Skeletal muscle cell (primary cell): ENCODE data around the gene MNS1.
"Not testable (repeated sequence)": the region's sequence is repeated elsewhere in the genome, so short reads cannot be mapped to it uniquely, and the experiment has no call there.

ENCODE experiments used
- DNase-seq: peaks from one replicate; pipeline ENCODE4 v3.0.0-alpha.2; 2010; ENCODE audit warnings: low read depth
- H3K4me3 ChIP-seq: 2 replicates; pipeline ENCODE4 v1.5.1; 2011; ENCODE audit warnings: low read depth, mild to moderate bottlenecking, control low read depth, low read length, moderate library complexity

MNS1 gene, protein sequence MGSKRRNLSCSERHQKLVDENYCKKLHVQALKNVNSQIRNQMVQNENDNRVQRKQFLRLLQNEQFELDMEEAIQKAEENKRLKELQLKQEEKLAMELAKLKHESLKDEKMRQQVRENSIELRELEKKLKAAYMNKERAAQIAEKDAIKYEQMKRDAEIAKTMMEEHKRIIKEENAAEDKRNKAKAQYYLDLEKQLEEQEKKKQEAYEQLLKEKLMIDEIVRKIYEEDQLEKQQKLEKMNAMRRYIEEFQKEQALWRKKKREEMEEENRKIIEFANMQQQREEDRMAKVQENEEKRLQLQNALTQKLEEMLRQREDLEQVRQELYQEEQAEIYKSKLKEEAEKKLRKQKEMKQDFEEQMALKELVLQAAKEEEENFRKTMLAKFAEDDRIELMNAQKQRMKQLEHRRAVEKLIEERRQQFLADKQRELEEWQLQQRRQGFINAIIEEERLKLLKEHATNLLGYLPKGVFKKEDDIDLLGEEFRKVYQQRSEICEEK

DNA sequence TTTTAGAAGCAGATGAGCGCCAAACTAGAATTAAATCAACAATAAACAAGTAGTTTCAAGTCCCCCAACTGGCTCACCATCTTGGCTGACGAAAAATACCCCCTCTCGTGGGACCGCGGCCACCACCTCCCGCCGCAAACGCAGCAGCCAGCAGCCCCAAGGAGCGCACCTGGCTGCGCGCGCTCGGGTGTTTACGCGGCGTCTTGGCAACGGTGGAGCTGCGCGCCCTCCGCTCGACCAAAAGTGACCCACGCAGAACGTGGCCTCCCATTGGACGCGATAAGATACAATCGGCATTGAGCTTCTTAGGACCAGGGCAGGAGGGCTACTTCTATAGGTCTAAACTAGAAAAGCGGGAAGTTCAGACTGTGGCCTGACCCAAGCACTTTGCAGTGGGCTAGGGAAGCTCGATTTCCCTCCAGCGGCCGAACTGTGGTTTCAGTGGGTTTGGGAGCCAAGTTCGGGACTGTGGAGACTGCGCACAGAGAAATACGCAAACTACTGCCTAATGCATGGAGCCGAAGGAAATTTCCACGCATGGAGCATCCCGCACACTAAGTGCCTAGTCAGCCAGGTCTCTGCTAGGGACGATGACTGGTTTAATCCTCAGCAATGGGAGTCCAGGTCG lies at the start of gene MNS1:
TSS of gene MNS1 (minus strand) at position 245 of the 628 bp plus-strand sequence. CDS start at position 80, 165 bp downstream.
- H3K4me3 ChIP-seq = peak within 1 kb of the TSS; percentile 72
- peak; percentile 84 for DNase-seq

DNA sequence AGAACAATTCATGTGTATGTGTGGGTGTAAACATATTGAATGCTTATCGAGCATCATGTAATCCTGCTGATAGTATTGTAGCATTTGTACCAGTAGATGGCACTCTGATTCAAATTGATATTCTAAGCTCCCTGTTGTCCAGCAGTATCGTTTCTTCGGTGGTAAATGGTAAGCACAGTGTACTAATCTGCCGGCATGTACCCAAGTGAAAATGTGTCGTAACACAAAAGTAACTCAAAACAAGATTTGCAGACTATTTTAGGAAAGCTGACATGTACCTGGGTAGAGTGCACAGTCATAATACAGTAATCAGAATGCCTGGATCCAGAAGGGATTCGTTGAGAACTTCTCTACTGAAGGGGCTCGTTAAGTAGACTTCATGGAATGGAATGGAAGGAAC lies 31.7 kb upstream of the MNS1 start:
- no peak overlapping the region for H3K4me3 ChIP-seq
- DNase-seq = peak; percentile 26

DNA sequence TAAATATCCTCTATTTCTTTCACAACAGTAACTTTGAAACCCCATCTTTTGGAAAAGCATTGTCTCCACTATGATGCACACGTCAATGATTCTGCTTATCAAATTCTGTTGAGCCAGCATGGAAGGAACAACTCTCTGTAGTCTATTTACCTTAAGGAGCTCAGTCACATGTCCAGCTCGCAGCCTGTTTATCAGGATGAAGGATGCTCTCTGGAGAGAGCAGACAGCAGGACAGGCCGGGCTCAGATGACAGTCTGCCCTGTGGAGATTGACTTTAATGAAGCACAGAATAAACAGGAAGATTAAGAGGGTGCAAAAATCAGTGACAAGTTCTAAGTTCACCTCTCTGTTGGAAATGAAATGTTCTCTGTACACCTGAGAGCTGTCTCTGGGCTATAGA lies 30.6 kb upstream of the MNS1 start:
- no peak for DNase-seq
- no peak overlapping the region for H3K4me3 ChIP-seq

DNA sequence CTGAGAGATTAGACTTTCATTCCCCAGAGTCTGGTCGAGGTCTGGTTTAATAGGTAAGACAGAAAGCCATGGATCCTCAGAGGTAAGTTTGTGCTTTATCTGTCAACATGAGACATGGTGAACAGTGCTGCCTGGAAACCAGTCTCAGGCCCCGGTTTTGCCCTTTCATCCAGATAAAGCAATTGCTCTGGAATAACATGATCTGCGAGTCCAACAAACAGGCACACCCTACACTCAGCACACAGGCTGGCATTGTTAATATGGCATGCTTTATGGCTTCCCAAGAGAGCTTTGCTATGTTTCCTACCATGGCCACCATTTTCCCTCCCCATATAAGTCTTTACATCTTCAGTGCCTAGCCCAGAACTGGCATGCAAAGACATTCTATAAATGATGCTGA lies 30.1 kb upstream of the MNS1 start:
- DNase-seq = no peak
- H3K4me3 ChIP-seq = no peak overlapping the region

DNA sequence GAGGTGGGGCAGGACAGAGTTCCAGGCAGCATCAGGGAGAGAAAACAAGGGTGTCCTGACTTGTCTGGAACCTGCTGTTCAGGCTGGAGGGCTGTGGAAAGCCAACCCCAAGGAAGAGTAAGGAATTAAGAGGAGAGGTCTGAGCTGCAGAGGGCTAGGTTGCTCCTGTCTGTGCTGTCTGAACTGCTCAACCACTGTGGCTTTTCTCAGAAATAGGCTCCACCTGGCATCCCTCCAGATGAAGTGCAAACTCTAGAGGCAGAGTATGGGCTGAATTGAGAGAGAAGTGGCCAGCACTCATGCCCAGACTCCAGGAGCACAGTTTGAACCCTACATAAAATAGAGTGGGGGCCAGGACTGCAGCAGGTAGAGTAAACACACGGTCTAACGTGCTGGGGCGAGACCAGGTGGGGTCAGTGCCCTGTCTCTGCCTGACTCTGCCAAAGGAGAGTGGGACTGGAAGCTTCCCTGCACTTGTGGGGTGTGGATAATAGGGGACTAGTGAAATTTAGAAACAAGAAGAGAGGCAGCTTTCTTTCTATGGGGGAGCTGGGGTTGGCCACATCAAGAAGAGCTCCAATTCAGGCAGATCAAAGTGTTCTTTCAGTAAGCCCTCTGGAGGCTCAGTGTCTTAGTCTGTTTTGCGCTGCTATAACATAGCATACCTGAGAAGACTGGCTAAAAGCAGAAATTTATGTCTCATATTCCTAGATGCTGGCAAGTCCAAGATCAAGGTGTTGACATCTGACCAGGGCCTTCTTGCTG lies 28.0 kb upstream of the MNS1 start:
- DNase-seq = no peak
- no peak overlapping the region for H3K4me3 ChIP-seq

DNA sequence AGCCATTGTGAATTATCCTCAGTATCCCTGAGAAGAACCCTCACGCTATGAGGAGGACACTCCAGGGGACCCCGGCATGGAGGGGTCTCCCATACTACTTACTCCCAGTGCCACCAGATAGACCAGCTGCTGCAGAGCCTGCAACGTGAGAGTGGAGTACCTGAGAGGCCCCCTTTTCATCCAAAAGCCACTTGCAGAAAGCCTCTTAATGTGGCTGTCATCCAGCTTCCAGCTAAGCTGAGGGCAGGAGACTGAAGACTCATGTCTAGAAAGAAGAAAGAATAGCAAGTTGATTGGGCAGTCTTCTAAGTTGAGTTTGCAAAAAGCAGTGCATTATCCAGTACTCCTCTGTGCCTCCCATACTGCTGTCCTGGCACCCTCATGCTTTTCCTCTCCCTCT lies 27.3 kb upstream of the MNS1 start:
- DNase-seq = no peak
- no peak overlapping the region for H3K4me3 ChIP-seq

DNA sequence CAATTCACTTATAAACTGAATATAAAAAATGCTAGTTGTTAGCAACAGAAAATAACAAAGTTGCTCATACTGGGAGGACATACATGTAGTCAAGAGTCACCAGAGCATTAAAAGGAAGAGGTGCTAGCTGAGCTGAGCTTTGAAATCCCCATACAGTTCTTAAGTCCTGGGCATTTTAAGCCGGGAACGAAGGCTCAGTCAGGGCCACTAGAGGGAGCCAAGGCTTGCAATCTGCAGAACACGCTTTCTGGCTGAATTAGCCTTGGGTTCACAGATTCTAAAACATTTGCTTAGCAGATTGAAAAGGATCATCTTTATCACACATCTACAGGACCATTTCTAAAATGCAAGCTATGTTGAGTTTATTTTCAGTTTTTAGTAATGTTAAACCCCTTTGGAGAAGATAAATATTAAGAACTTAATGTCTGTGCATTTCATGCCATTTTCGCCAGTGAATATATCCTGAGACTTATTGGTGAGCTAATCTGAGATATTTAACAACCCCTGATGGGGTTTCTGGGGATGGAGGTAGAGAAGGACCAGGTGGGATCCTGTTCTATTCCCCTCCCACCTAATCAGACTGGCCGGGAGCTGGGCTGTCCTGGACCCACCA lies 26.3 kb upstream of the MNS1 start:
- peak; percentile 40 for DNase-seq
- H3K4me3 ChIP-seq = no peak overlapping the region

DNA sequence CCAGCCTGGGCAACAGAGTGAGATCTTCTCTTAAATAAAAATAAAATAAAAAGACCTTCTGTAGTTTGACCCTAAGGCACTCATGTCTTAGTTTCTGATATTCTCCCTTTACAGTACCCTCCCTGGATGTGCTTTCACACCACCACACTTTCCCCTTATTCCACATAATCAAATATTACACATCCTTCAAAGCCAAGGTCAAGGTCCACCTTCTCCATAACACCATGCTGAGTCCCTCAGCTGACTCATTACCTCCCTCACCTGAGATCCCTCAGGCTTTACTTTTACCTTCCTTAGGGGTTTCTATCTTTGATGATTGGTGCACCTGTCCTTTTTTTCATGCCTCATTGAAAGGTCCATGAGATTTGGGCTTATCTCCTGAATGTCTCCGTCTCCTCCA lies 25.5 kb upstream of the MNS1 start:
- H3K4me3 ChIP-seq = no peak overlapping the region
- DNase-seq = no peak

DNA sequence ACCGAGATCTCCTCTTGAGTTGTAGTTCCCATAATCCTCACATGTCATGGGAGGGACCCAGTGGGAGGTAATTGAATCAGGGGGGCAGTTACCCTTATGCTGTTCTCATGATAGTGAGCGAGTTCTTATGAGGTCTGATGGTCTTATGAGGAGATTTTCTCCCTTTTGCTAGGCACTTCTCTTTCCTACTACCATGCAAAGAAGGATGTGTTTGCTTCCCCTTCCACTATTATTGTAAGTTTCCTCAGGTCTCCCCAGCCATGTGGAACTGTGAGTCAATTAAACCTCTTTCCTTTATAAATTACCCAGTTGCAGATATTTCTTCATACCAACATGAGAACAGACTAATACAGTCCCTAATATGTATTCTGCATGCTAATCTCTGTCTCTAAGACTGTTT lies 21.3 kb upstream of the MNS1 start:
- H3K4me3 ChIP-seq, DNase-seq: not testable (repeated sequence)

DNA sequence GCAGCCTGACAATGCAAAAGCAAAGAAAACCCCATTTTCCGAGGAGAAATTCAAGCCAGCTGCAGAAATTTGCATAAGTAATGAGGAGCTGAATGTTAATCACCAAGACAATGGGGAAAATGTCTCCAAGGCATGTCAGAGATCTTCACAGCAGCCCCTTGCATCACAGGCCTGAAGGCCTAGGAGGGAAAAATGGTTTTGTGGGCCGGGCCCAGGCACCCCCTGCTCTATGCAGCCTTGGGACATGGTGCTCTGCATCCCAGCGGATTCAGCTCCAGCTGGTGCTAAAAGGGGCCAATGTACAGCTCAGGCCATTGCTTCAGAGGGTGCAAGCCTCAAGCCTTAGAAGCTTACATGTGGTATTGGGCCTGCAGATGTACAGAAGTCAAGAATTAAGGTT lies 20.5 kb upstream of the MNS1 start:
- not testable (repeated sequence) for DNase-seq, H3K4me3 ChIP-seq

DNA sequence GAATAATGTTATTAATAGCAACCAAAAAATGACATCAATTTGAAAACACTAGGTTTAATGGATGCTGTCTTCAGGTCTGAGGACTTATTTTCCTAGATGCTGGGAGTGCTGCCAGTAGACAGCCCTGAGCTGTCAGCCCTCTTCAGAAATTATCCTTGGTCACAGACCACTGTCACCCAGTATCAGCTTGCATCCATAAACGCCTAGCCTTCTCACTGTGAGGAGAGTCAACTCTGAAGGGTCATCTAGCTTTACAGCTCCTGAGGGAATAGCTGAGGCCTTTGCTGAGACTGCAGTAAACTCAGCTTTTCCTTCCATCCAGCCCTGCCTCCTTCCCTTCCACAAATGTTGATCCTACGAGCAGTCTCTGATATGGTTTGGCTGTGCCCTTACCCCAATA lies 19.4 kb upstream of the MNS1 start:
- no peak for DNase-seq
- H3K4me3 ChIP-seq = no peak overlapping the region

DNA sequence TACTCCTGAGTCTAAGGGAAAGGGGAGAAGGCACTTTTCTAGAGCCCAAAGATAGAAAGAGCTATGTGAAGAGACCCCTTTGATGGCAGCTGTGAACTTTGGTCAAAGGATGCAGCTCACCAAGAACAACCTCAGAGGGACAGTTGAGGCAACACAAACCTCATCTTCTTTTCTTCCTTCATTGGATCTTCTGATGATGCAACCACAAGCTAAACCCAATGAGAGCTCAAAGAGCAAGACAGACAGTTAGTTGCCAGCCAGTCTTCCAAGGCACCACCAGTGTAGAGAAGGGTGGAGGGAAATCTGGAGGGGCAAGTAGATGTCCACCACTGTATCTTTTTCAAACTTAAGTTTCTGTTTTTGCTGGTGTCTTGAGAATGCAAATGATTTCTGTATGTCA lies 10.4 kb upstream of the MNS1 start:
- DNase-seq = no peak
- H3K4me3 ChIP-seq = no peak overlapping the region

DNA sequence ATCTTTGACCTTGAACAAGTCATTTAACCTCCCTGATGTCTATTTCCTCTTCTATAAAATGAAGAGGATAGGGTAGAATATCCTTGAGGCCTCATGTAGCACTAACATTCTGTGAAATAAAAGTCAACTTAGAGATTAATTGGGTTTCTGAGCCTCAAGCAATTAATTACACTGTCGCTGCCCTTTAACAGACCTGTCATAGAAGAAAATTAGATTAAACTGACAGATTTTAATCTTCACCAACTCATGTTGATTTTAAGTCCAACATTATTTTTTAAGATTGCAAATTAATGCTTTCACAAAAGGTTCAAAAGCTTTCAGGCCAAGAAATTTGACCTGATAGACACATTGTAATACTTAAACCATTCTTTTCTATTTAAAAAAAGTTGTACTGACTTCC lies 8.1 kb upstream of the MNS1 start:
- no peak for DNase-seq

DNA sequence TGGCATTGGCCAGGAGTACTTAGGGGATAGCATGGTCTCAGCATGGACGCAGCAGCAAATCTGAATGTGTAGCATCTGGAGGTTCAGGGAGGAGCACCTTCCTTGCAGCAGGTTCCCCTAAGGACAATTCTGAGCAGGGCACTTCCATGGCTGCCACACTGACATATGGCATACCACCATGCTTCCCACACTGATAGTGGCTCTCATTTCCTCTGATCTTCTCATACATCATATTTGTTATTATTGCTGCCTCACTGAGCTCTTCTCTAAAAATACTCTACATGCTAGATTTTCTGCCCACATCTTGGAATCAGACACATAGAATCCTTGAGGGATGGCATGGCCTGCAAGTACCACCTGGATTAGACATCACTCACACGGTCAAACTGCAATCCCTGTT lies 7.3 kb upstream of the MNS1 start:
- H3K4me3 ChIP-seq = no peak overlapping the region
- DNase-seq = no peak

More for the DNA sequence above, 8.1 kb upstream of the MNS1 start:
- no peak overlapping the region for H3K4me3 ChIP-seq

DNA sequence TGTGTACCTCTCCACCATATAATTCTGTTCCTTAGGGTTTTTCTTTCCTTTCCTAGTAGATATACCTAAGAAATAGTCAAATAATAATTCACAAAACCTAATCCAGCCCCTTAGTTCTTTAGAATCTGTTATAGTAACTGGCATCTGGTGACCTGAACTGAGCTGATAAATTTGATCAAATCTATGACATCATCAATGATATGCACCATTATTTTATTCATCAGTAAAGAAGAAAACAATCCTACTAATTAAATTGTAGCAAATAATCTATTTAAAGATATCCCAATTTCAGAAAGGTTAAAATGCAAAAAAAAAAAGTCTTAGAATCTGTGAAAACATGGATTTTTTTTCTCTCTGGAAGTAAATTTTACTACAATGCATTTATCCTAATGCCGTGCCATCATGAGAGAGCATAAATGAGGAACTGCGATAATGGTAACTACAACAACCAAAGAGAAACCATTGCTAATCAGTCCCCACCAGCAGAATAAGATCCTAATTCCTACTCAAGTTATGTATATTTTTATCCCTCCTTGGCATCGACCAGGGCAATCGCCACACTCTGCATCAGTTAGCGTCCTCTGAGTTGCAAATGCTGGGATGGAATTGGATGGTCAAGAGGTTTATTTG lies 6.6 kb upstream of the MNS1 start:
- H3K4me3 ChIP-seq = no peak overlapping the region
- no peak for DNase-seq

DNA sequence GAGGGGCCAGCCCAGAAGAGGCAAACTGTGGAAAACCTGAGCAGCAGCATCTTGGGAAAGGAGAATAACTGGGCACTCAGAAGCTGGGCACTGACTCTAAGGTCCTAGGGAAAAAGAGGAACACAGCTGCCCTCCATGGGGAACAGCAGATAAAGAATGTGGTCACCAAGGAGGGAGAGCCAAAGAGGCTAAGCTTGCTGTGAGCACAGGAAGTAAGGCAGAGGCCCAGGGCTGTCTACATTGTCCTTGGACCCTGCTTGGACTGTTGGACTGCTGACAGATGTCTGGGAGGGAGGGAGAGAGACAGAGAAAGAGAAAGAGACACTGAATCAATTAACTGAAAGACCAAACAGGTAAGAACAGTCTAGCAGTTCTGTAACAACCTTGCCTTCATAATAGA lies 4.5 kb upstream of the MNS1 start:
- H3K4me3 ChIP-seq = no peak overlapping the region
- no peak for DNase-seq

DNA sequence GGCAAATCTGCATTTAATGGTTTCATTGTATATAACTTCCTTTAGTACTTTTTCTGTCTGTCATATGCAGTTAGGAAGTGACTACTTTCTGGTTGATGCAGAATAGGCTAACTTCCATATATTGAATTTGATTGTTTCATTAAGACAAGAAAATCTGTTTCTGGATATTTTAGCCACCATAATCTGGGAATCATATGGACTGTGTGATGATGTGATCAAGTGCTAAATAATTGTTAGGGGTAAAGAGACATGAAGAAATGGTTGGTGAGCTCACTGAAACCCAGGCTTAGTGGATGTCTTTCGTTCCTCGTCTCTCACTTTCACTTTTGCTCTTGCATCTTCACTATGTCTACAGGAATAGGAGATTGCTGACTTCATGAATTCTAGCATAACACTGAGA lies 3.5 kb upstream of the MNS1 start:
- no peak for DNase-seq
- H3K4me3 ChIP-seq = peak overlapping the region; percentile 17

DNA sequence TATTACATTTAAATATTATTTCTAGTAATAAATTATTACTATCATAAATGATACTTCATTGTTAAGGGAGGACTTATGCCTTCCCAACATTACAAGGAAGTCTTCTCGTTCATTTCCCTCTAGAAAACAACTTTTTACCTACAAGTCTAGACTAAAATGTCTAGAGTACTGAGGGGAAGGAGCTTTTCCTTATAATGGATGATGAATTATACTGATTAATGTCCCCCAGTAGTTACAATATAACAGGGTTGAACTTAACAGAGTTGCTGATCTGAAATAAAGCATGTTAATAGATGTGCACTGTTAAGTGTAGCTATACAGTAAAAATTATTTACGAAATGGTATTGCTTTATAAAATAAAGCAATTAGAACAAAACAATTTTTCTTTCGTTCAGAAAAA lies 2.7 kb upstream of the MNS1 start:
- DNase-seq = no peak
- H3K4me3 ChIP-seq = no peak overlapping the region

DNA sequence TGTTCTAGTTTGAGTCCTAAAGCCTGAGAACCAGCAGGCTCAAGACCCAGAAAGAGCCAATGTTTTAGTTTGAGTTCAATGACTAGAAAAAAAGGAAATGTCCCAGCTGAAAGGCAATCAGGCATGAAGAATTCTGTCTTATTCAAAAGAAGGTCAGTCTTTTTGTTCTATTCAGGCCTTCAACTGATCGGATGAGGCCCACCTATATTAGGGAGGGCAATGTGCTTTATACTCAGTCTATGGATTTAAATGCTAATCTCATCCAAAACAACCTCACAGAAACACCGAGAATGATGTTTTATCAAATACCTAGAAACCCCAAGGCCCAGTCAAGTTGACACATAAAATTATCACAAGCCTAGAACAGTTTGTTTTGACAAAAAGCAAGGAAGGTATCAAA lies 4.0 kb downstream of the MNS1 start:
- H3K4me3 ChIP-seq = no peak overlapping the region
- DNase-seq = no peak
